ENCODE data around the gene COL8A1. TPM values are rescaled to one million over a fixed set of nuclear protein-coding genes. Genes with fewer than 3 reads are reported as not detected.

Gene COL8A1
- total and polyA plus RNA-seq, 10 of the 15 experiments (the other 5 are each of a cell fraction or from before 2014, with no cell fraction given) = 0.04 to 0.73 (median 0.10) TPM; not detected in 5

- TF ChIP-seq NKRF (conservative IDR thresholded peaks at IDR 0.05) (no peak), JUNB (IDR thresholded peaks at IDR 0.05) (no peak), BACH1 (IDR thresholded peaks at IDR 0.05; ENCODE audit: borderline replicate concordance) (no peak), E2F8 (IDR thresholded peaks at IDR 0.05; ENCODE audit: low read depth, partially characterized antibody) (no peak), MEF2B (IDR thresholded peaks at IDR 0.05; ENCODE audit: partially characterized antibody, poor library complexity, severe bottlenecking) (no peak), CEBPZ (IDR thresholded peaks at IDR 0.05; ENCODE audit: low read depth, low read length) (no peak)
Observed at GRCh38 chr3:99764377-99764776, 126.0 kb downstream of the COL8A1 start (continued).

All from GM12878 (cell line).